GM12873 (cell line): ENCODE measurements around the gene SGCE.

Experiments
- TF ChIP-seq, protein P1 (sequence below): IDR thresholded peaks from 2 replicates; pipeline ENCODE4 v1.5.1; 2012; ENCODE audit warnings: low read depth, mild to moderate bottlenecking, moderate library complexity, low read length, control low read depth; ENCODE audit not compliant: insufficient read depth; ENCODE audit errors: missing control alignments

Gene SGCE

DNA sequence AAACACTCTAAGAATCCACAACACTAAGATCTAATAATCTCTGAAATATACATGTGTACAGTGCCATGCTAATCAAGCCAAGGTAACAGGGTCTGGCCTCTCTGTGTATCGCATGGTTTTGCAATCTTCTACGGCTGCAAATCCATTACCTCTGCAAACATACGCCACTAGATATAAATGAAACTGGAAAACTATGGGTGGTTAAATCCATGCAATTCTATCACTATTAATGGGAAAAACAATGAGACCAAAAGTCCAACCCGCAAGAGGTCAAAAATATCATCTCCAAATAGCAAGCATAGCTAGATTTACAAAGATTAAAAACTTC, 23.0 kb downstream of the SGCE start:
- TF ChIP-seq, protein P1, sequence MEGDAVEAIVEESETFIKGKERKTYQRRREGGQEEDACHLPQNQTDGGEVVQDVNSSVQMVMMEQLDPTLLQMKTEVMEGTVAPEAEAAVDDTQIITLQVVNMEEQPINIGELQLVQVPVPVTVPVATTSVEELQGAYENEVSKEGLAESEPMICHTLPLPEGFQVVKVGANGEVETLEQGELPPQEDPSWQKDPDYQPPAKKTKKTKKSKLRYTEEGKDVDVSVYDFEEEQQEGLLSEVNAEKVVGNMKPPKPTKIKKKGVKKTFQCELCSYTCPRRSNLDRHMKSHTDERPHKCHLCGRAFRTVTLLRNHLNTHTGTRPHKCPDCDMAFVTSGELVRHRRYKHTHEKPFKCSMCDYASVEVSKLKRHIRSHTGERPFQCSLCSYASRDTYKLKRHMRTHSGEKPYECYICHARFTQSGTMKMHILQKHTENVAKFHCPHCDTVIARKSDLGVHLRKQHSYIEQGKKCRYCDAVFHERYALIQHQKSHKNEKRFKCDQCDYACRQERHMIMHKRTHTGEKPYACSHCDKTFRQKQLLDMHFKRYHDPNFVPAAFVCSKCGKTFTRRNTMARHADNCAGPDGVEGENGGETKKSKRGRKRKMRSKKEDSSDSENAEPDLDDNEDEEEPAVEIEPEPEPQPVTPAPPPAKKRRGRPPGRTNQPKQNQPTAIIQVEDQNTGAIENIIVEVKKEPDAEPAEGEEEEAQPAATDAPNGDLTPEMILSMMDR, result no peak

GRCh38 chr7:94632338-94633013, 23.5 kb downstream of the SGCE start:
- TF ChIP-seq, protein P1, result no peak

- TF ChIP-seq, protein P1, result no peak
Observed at GRCh38 chr7:94630855-94631254, 25.1 kb downstream of the SGCE start.

DNA sequence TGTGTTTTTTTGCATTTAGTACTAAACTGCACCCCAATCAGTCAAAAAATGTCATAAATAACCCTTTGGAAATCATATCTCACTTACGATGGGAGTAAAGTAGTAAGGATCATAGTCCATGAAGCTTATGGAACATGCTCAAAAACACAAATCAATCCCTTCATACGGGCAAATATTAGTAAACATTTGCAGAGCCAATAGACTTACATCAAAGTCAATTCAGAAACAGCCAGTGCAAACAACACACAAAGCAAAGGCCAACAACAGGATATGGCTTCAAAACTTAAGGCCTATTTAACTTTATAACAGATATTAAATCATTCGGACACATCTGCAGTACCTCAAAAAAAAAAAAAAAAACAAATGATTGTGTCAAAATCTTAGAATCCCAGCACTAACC, 32.1 kb downstream of the SGCE start:
- TF ChIP-seq, protein P1, result no peak

DNA sequence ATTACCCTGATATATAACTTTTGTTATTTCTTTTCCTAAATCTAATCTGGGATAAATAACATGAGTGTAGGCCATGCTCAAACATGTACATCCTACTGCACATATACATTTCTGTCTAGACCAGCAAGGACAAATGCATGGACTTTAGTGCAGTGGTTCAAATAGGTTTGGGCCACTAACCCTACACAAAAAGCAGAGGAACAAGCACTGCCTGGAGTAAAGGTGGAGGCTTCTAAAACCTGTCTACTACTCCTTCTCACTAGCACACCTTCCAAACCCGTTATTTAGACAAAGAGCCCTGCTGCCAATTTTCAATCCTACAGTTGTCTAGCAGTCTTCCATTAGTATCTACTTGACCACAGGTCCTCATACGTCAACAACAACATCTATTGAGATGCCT, 34.8 kb downstream of the SGCE start:
- TF ChIP-seq, protein P1, result no peak

DNA sequence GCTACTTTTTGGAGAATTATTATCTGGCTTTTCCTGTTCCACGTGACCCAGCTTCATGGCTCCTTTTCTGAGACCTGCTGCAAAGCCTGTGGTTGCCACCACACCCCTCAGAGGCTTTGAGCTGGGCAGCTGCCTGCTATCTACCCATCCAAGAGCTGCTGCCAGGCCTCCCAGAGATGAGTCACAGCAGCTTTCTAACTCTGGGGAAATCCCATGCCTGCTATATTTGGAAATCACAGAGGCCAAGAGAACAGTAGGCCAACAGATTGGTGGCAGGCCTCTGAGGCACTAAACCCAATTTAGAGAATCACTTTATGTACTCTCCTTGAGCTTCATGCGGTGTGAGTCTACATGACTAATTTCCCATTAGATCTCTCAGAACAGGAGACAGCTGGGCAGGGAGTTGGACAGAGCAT, 35.2 kb downstream of the SGCE start:
- TF ChIP-seq, protein P1, result no peak

DNA sequence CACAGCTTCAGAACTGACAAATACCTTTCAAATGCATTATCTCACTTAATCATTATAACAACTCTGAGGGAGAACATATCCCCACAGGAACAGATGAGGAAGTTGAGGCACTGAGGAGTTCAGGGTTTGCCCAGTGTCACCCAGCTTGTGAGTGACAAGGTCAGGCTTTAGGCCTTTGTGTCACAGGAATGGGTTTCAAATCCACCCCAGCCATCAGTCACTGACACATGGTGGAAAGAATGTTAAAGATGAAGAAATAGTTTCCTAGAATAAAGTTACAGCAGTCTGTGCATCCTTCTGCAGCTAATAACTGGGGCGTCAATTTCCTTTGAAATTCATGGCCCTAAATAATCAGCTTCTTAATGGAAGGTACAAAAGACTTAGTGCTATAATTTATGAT, 37.8 kb downstream of the SGCE start:
- TF ChIP-seq, protein P1, result no peak
